GM20431 (cell line): Measurements from ENCODE around the gene RHOH.

Experiments
- in situ Hi-C: fragments of 300-500 bp; cut with MseI, MboI; formaldehyde crosslinking; loops from one replicate; pipeline ENCODE4 v1.15.0; 2020; ENCODE audit warnings: low sequenced_read_pairs; ENCODE audit not compliant: unreplicated experiment

The RHOH gene

DNA sequence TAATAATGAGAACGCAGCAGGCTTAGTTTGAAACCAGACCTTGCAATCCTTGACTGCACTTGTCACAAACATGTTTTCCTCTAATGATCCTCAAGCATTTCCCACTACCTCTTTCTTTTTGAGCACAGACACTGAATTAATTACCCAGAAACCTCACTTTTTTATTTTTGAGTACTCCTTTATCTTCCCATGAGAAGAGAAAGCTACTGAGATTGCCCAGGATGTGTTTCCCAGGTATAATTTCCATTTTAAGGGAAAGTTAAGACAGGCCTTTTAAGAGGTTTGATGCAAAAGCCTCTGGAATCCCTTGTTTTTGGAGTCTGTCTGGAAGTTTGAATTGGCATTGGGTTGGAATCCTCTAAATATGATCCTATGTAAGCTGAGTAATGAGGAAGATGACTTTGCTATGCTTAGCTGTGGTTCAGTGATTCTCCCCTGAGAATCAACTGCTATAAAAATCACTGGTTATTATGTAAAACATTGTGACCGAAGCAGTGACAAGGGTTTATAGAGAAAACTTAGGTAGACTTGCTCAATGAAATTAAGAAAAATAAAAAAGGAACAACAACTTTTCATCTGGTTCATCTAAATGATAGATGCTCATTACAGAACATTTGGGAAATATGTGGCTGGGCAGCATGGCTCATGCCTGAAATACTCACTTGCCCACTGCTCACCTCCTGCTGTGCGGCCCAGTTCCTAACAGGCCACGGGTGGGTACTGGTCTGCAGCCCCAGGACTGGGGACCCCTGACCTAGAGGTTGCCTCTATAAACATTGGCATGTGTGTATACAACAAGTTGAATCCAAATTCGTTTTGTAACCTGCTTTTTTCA lies 10.8 kb upstream of the RHOH start:
- in situ Hi-C loops = no loop called here

DNA sequence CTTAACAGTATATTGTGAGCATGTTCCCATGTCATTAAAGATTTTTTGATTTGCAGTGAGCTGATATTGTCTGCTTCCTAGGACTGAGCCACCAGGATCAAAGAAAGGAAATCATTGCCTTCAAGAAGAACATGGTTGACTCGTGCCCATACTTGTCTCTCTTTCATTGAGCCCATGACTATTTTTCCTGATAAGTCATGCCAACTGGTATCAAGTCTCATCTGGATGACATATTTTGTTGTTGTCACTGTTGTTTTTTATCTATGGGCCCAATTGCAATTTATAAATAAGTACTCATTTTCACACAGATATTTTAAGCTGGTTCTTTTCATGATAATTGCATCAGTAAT lies 10.2 kb upstream of the RHOH start:
- in situ Hi-C loops = no loop called here

DNA sequence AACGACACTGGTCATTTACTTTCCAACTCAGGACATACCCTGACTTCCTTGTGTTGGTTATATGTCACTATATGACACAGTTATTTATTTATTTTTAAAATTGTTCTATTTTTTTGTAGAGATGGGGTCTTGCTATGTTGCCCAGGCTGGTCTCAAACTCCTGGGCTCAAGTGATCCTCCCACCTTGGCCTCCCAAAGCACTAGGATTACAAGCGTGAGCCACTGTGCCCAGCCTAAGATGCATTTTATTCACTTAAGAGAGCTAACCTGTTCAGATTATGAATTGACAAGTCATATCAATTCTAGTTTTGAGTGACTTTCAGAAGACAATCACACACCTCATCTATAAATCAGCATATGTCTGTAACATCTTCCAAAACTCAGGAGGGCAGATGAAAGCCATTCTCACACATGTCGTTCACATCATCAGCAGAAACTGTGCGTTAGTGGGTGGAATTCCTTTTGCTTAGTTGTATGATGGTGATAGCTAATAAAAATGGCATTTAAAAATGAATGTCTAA lies 9.4 kb upstream of the RHOH start:
- in situ Hi-C loops = no loop called here

- in situ Hi-C loops = no loop called here
Measured at GRCh38 chr4:40190019-40190418, 6.8 kb upstream of the RHOH start.

DNA sequence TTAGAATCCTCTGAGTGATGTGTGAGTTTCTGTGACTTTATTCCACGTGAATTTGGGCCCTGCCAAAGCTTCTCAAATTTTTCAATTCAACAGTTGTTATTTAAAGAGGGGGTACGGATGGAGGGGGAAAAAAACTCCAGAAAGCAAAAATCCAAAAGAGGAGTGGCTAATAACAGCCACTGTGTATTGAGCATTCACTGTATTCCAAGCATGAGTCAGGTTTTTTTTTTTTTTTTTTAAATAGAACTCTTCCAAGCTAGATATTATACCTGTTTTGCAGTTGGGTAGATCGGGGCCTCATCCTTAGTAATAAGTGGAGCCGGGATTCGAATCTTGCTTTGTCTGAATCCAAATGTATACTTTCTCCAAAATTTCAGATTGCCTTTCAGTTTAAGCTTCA lies 6.4 kb upstream of the RHOH start:
- in situ Hi-C loops = no loop called here

DNA sequence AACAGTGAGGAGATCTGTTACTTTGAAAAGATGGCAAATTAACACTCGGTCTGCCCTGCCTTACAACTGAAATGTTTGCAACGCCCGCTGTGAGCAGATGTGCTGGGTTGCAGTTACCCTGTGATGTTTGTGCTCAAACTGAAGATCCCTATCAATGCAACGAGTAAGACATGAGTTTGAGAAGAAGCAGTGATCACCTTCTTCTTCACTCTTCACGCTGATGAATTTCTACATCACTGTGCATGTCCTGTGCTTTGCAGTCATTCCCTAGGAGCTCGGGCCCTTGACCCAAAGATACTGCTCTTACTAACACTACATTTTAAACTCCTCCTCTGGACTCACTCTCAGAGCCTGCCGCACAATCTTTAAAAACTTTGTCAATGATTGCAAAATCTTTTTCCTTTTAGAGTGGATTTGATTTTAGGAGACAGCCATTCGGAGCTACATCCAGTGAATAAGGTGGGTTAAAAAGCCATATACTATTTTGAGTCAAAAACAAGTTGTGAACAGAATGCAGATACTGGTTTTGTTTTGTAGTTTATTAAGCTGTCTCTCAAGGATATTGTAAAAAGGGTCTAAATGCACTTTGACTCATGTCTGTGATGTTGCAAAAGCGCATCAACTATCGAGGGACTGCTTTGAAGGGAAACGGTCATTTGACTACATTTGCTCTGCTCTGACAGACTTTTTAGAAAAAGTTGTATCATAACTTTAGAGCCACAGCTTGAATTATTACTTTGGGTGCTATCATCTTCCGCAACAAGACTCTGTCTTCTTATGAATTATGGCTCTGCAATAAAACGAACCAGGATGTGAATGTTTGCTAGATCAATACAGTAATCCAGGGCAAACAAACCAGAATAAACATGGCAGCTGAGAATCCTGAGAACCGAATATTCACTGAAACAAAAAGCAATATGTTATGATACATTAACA lies 5.7 kb upstream of the RHOH start:
- in situ Hi-C loops = no loop called here

DNA sequence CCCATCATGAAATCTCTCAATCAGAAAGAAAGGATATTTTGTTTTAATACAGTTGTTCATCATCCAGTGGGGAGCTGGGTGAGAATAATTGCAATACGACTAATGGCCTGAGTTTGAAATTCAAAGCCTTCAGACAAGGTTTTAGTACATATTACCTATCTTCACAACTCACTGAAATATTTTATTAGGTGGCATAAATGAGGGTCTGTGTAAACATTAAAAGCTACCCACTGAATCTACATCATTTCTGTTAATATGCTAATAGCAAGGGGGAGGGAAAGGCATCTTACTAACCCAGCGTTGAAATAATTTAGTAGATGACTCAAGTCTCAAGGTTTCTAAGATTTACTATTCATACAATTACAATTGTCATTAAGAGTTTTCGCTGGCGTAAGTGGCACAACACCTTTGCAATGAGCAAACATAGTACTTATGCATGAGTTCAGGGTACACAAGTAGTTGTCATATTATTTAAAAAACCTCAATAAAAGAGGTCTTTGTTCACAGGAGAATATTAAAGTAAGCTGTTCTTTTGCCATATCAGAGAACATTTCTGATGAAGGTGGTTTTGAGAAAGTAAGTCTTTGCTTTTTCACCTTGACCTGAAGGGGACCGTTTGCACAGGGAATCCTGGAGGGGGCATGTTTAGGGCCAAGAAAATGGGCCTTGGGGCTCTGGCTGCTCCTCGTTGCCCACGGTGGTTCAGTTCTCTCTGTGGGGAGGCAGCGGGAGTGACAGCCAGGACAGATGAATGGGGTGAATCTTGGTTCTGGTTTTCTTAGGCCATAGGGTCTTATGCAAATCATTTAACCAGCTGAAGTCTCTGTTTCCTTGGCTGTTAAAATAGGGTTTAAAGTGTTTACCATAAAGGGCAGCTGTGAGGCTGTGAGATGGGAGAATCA lies 4.5 kb upstream of the RHOH start:
- in situ Hi-C loops = no loop called here

DNA sequence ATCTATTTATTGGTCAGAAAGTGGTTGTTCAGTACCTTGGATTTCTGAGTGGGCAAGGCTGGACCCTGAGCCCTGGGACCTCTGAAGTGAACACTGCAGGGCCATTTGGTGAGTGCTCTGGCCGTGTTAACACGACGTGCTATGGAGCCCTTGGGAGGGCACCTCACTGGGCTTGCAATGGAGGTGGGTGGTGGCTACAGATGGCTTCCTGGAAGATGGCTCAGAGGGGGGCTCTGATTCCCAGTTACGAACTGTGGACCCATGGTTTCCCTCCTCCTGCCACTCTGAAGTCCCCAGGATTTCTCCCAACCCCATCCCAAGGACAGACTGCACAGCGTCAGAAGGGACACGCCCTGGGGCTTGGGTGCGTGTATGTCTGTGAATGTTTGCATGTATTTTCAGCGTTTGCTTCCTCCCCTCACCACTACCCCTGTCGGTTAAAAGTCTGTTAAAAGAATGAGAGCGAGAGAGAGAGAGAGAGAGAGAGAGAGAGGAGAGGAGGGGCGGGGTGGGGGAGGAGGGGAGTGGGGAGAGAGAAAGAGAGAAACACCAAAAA lies 3.7 kb upstream of the RHOH start:
- in situ Hi-C loops = no loop called here

- in situ Hi-C loops = no loop called here
Measured at GRCh38 chr4:40193578-40193977, 3.3 kb upstream of the RHOH start.

GRCh38 chr4:40194602-40195161 lies 2.1 kb upstream of the RHOH start:
- in situ Hi-C loops = no loop called here

GRCh38 chr4:40195182-40196177 lies 1.4 kb upstream of the RHOH start:
- in situ Hi-C loops = no loop called here

DNA sequence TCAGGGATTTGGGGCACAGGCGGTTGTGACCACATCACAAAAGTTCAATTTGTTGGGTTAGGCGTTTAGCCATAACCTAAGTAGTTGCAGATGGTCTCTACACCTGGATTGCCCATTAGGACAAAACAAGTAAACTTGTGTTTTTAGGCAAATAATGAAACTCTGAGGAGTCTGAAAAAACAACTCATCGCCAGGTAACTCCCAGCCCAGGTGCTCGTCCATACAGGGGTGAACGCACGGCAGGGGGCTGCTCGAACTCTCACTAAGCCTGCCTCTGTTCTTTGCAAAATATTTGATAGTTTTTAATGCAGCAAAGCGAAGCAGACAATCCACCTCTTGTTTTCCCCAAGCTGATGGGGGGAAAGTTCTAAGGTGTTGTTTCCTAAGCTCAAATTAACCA lies 559 bp upstream of the RHOH start:
- in situ Hi-C loops = no loop called here

GRCh38 chr4:40197879-40198689 lies 1.3 kb downstream of the RHOH start:
- in situ Hi-C loops = no loop called here

DNA sequence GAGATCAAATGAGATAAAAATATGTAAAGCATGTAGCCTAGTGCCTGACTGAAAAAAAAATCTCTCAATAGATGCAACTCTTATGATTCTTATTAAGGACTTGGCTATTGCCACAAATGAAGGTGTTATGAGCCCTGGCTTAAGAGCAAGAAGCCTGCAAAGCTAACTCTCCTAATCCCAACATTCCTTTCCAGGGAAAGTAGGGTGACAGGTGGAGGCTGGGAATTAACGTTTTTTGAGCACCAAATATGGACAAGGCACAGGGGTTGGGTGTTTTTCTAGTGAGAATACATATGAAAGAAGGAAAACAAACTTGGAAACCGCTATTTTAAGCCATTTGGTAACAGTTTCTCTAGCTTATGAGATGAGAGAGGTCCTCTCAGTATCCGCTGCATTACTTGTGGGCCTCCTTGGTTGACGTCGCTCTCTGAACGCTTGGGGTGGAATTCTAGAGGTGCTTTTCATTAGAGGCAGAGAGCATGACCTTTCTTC lies 2.4 kb downstream of the RHOH start:
- in situ Hi-C loops = no loop called here

- in situ Hi-C loops = no loop called here
Measured at GRCh38 chr4:40199999-40200874, 3.4 kb downstream of the RHOH start.
